H9 (cell line): ENCODE results near the gene RNF208. TPM values are rescaled to one million over a fixed set of nuclear protein-coding genes. Genes with fewer than 3 reads are reported as not detected.

Experiments
- DNase-seq: peaks from one replicate; pipeline ENCODE4 v3.0.0-alpha.2; 2017
- H2AFZ ChIP-seq: one replicate; pipeline ENCODE4 v1.6.1; 2013; ENCODE audit warnings: mild to moderate bottlenecking, low read length, control low read depth, moderate library complexity
- H2AK5ac ChIP-seq: 2 replicates; pipeline ENCODE4 v1.6.1; 2013; ENCODE audit warnings: low read length, control low read depth, mixed read lengths; ENCODE audit not compliant: insufficient read length
- H2BK120ac ChIP-seq: one replicate; pipeline ENCODE4 v1.6.1; 2013; ENCODE audit warnings: low read depth, mild to moderate bottlenecking, low read length, control low read depth, inconsistent platforms; ENCODE audit not compliant: poor library complexity, severe bottlenecking
- H2BK12ac ChIP-seq: 2 replicates; pipeline ENCODE4 v1.6.1; 2013; ENCODE audit warnings: low read length, control low read depth, mixed read lengths, low read depth; ENCODE audit not compliant: insufficient read length
- H2BK15ac ChIP-seq: 2 replicates; pipeline ENCODE4 v1.6.1; 2013; ENCODE audit warnings: low read depth, low read length, control low read depth
- H2BK20ac ChIP-seq: one replicate; pipeline ENCODE4 v1.6.1; 2013; ENCODE audit warnings: low read depth, mild to moderate bottlenecking, low read length, control low read depth, inconsistent platforms; ENCODE audit not compliant: poor library complexity, severe bottlenecking
- H2BK5ac ChIP-seq: 2 replicates; pipeline ENCODE4 v1.6.1; 2013; ENCODE audit warnings: low read length, control low read depth, mixed read lengths; ENCODE audit not compliant: insufficient read length
- H3K14ac ChIP-seq: 2 replicates; pipeline ENCODE4 v1.6.1; 2013; ENCODE audit warnings: low read length, control low read depth; ENCODE audit not compliant: insufficient read depth
- H3K18ac ChIP-seq: 2 replicates; pipeline ENCODE4 v1.6.1; 2013; ENCODE audit warnings: low read depth, mild to moderate bottlenecking, mixed read lengths, low read length, control low read depth; ENCODE audit not compliant: insufficient read length
- H3K23ac ChIP-seq: 2 replicates; pipeline ENCODE4 v1.6.1; 2013; ENCODE audit warnings: low read length, control low read depth, mixed read lengths, low read depth; ENCODE audit not compliant: insufficient read length
- H3K23me2 ChIP-seq: 2 replicates; pipeline ENCODE4 v1.6.1; 2013; ENCODE audit warnings: low read depth, mild to moderate bottlenecking, mixed read lengths, low read length, control low read depth; ENCODE audit not compliant: insufficient read length, poor library complexity, severe bottlenecking
- H3K27ac ChIP-seq: 2 replicates; pipeline ENCODE4 v1.5.1; 2013; ENCODE audit warnings: low read length, control low read depth, mixed read lengths, low read depth; ENCODE audit not compliant: insufficient read length
- H3K27me3 ChIP-seq: 2 replicates; pipeline ENCODE4 v1.6.1; 2013; ENCODE audit warnings: low read length, control low read depth, inconsistent platforms; ENCODE audit not compliant: insufficient read depth
- H3K4ac ChIP-seq: 2 replicates; pipeline ENCODE4 v1.6.1; 2013; ENCODE audit warnings: low read depth, mild to moderate bottlenecking, control low read depth, inconsistent platforms, low read length, moderate library complexity
- H3K4me1 ChIP-seq: 2 replicates; pipeline ENCODE4 v1.6.1; 2013; ENCODE audit warnings: low read length, control low read depth, inconsistent platforms; ENCODE audit not compliant: insufficient read depth
- H3K4me2 ChIP-seq: 2 replicates; pipeline ENCODE4 v1.6.1; 2013; ENCODE audit warnings: low read length, control low read depth, mixed read lengths; ENCODE audit not compliant: insufficient read length, insufficient read depth
- H3K56ac ChIP-seq: 2 replicates; pipeline ENCODE4 v1.6.1; 2013; ENCODE audit warnings: low read depth, mild to moderate bottlenecking, mixed read lengths, low read length, control low read depth; ENCODE audit not compliant: insufficient read length
- H3K79me1 ChIP-seq: 2 replicates; pipeline ENCODE4 v1.6.1; 2013; ENCODE audit warnings: low read depth, mild to moderate bottlenecking, moderate library complexity, low read length, control low read depth, inconsistent platforms; ENCODE audit not compliant: insufficient read depth, poor library complexity, severe bottlenecking
- H3K79me2 ChIP-seq: 2 replicates; pipeline ENCODE4 v1.6.1; 2013; ENCODE audit warnings: low read length, control low read depth, inconsistent platforms; ENCODE audit not compliant: insufficient read depth
- H3K9ac ChIP-seq: 2 replicates; pipeline ENCODE4 v1.6.1; 2013; ENCODE audit warnings: low read length, control low read depth, mixed read lengths; ENCODE audit not compliant: insufficient read length; ENCODE audit errors: extremely low read depth
- H3K9me3 ChIP-seq: one replicate; pipeline ENCODE4 v1.6.1; 2013; ENCODE audit warnings: low read depth, low read length, inconsistent platforms; ENCODE audit not compliant: control insufficient read depth
- H3T11ph ChIP-seq: one replicate; pipeline ENCODE4 v1.6.1; 2013; ENCODE audit warnings: mild to moderate bottlenecking, low read length, control low read depth, inconsistent platforms
- H4K20me1 ChIP-seq: one replicate; pipeline ENCODE4 v1.6.1; 2013; ENCODE audit not compliant: control insufficient read depth, insufficient read length, insufficient read depth
- H4K5ac ChIP-seq: 2 replicates; pipeline ENCODE4 v1.6.1; 2013; ENCODE audit warnings: low read depth, mild to moderate bottlenecking, mixed read lengths, low read length, control low read depth; ENCODE audit not compliant: insufficient read length
- H4K8ac ChIP-seq: replicated peaks from 2 replicates; pipeline ENCODE4 v1.6.1; 2013; ENCODE audit warnings: low read length, control low read depth, mixed read lengths, low read depth; ENCODE audit not compliant: insufficient read length
- H4K91ac ChIP-seq: 2 replicates; pipeline ENCODE4 v1.6.1; 2013; ENCODE audit warnings: low read depth, mild to moderate bottlenecking, moderate library complexity, mixed read lengths, low read length, control low read depth; ENCODE audit not compliant: insufficient read length
- H3K27ac Mint-ChIP-seq, 3 experiments: 2 replicates in 2 of 3; 3 replicates in 1 of 3; pipeline ENCODE4 v1.8.0; 2020 to 2021; ENCODE audit warnings: mixed read lengths in 3 of 3, mild to moderate bottlenecking in 1 of 3, moderate library complexity in 1 of 3
- H3K27me3 Mint-ChIP-seq: 2 replicates; pipeline ENCODE4 v1.8.0; 2021; ENCODE audit warnings: low read depth, mild to moderate bottlenecking, moderate library complexity, mixed read lengths
- H3K36me3 Mint-ChIP-seq, 3 experiments: 2 replicates in 2 of 3; 3 replicates in 1 of 3; pipeline ENCODE4 v1.8.0; 2020 to 2021; ENCODE audit warnings: low read depth in 3 of 3, mixed read lengths in 3 of 3; ENCODE audit not compliant: insufficient read depth in 1 of 3
- H3K4me1 Mint-ChIP-seq, 2 experiments: 2 replicates each; pipeline ENCODE4 v1.8.0; 2020; ENCODE audit warnings: mixed read lengths in 2 of 2
- H3K4me3 Mint-ChIP-seq, 2 experiments: 2 replicates in 1 of 2; 3 replicates in 1 of 2; pipeline ENCODE4 v1.8.0; 2020 to 2021; ENCODE audit warnings: mild to moderate bottlenecking in 2 of 2, mixed read lengths in 2 of 2, moderate library complexity in 1 of 2
- H3K9me3 Mint-ChIP-seq, 2 experiments: 2 replicates in 1 of 2; 3 replicates in 1 of 2; pipeline ENCODE4 v1.8.0; 2020; ENCODE audit warnings: mild to moderate bottlenecking in 2 of 2, mixed read lengths in 2 of 2, moderate library complexity in 1 of 2
- CTCF ChIP-seq: fragments of 200-600 bp; sonication (generic); conservative IDR thresholded peaks from 3 replicates; pipeline ENCODE4 v1.8.0; 2021; ENCODE audit warnings: antibody characterized with exemption, mild to moderate bottlenecking
- WGBS: extraction: QIAGEN DNeasy Blood & Tissue Kit; methylation state at CpG from one replicate; pipeline ENCODE4 v1.1.7; 2013; ENCODE audit warnings: missing lambda C conversion rate, low lambda C conversion rate, mixed read lengths; ENCODE audit not compliant: insufficient read length; ENCODE audit errors: extremely low coverage; 5-methylcytosine and 5-hydroxymethylcytosine counted together
- total RNA-seq: library from RNA; stranded (reverse); gene quantifications from 2 replicates; pipeline ENCODE4 v1.2.1, GENCODE V29; 2021

Gene RNF208
- total RNA-seq, 1 experiment from 2014 or later, result 7.7 TPM

- H3K27ac Mint-ChIP-seq, result no peak overlapping the region
- H3K14ac ChIP-seq, result no peak overlapping the region
These were observed 43.7 kb downstream of the RNF208 start for GRCh38 chr9:137178201-137178938.

More at GRCh38 chr9:137178201-137178938, 43.7 kb downstream of the RNF208 start:
- H4K20me1 ChIP-seq, result no peaks in the 10 kb centered on the region
- no peaks in the 10 kb centered on the region for H3K4me1 ChIP-seq
- no peak overlapping the region for H3K4me2 ChIP-seq
- no peak for DNase-seq
- H3K4ac ChIP-seq, result no peak overlapping the region
- no peak overlapping the region for H3K23ac ChIP-seq
- Mint-ChIP-seq H3K4me3 (no peak overlapping the region), H3K36me3 (peaks cover 5 to 27% (median 19%) of the 10 kb centered on the region in 3 experiments; a peak in 6 of 7 replicates), H3K9me3 (no peaks in the 10 kb centered on the region), H3K27me3 (peaks cover 25% of the 10 kb centered on the region), H3K4me1 (peaks cover 0 to 7% of the 10 kb centered on the region in 2 experiments; a peak in 3 of 4 replicates)
- H3K9ac ChIP-seq, result no peak overlapping the region
- H3K27me3 ChIP-seq, result no peaks in the 10 kb centered on the region
- no peaks in the 10 kb centered on the region for H3K9me3 ChIP-seq
- no peak overlapping the region for H2BK120ac ChIP-seq
- no peaks in the 10 kb centered on the region for H3K79me2 ChIP-seq
- H2BK12ac ChIP-seq, result no peak overlapping the region
- H2BK20ac ChIP-seq, result no peak overlapping the region
- H4K5ac ChIP-seq, result no peak overlapping the region
- no peak overlapping the region for H3K56ac ChIP-seq
- no peaks in the 10 kb centered on the region for H3K79me1 ChIP-seq
- H4K91ac ChIP-seq, result no peak overlapping the region
- no peak overlapping the region for H2BK15ac ChIP-seq
- no peak overlapping the region for H2AK5ac ChIP-seq
- no peak overlapping the region for H3K18ac ChIP-seq
- no peak overlapping the region for H4K8ac ChIP-seq
- H2AFZ ChIP-seq, result no peak overlapping the region
- no peak overlapping the region for H3T11ph ChIP-seq
- no peak overlapping the region for H3K27ac ChIP-seq
- no CpG with 5 or more reads among the region's 23 CpGs for WGBS
- no peak overlapping the region for H2BK5ac ChIP-seq
- TF ChIP-seq CTCF, result no peak
- no peaks in the 10 kb centered on the region for H3K23me2 ChIP-seq
